ENCODE data around the gene ZBTB39. TPM values are rescaled to one million over a fixed set of nuclear protein-coding genes. Genes with fewer than 3 reads are reported as not detected.
"Not testable (repeated sequence)": the region's sequence is repeated elsewhere in the genome, so short reads cannot be mapped to it uniquely, and the experiment has no call there.

The ZBTB39 gene
- polyA plus RNA-seq, 4 donors = 11.2 to 13.4 (median 11.5) TPM

DNA sequence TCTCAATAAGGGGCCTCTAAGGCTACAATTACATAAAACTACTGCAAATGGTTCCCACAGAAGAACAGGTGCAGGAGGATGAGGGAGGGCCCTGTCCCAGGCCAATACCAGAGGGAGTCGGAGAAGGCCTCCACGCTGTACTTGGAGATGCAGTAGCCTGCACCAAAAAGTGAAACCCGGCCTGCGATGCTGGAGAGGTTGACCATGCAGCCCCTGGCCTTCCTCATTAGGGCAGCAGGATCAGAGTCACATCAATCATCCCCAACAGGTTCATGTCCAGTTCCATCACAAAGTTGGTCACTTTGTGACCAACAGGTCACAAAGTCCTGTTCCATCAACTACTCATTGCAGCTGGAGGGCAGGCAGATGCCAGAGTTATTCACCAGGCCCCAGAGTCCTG, 23.0 kb downstream of the ZBTB39 start:
- no peak for DNase-seq (ENCODE audit: low read depth in 4 of 4, low spot score in 2 of 4)

DNA sequence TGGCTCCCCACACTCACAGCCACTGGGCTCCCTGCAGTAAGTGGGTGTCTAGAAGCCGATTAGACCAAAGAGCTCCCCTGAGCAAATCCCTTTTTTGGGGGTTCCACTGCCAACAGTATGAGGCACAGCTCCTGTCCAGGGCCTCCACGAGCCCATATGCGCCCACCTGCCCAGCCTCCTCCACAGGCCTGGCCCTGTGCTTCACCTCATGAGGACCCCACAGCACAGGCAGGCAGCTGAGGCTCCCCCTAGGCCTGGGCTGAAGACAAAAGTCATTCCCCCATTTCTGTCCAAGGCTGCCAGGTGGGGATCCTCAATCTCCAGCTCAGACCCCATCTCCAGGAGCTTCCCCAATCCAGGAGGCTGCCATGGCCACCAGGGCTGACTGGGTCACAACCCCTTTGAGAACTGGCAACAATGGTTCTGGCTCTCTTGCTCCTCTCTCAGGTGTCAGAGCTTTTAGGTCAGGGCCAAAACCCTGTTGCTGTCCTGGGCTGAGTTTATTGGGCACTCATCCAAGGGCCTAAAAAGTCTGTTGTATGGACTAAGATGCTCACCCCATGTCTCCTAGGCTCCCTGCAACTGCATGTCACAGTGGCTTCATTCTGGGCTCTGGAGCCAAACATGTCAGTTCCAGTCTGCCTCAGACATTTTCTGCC, 23.6 kb downstream of the ZBTB39 start:
- DNase-seq (ENCODE audit: low read depth in 4 of 4, low spot score in 2 of 4) = not testable (repeated sequence)

DNA sequence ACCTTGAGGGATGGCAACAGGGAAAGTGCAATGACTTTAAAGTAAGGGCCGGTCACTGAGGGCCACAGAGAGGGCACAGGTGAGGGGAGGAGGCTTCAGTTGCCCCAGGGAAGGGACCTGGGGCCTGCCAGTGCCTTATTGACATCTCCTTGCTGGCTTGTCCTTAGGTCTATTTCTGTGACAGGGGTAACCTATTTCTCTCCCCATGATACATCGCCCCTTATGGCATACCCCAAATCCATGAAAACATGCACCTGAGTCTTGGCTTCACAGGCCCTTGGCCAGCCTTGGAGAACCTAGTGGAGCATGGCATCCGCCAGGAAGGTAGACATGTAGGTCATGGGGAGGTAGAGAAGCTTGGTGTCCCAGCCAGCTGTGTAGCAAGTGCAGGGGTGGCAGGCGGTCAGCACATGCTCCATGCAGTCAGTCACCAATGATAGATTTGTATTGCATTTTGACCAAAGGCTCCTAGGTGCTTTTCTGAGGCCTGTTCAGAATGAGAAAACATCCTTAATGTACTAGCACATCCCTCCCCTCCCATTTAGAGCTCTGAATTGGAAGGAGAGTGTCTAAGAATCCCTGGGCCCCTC, 25.3 kb downstream of the ZBTB39 start:
- no peak for DNase-seq (ENCODE audit: low read depth in 4 of 4, low spot score in 2 of 4)

DNA sequence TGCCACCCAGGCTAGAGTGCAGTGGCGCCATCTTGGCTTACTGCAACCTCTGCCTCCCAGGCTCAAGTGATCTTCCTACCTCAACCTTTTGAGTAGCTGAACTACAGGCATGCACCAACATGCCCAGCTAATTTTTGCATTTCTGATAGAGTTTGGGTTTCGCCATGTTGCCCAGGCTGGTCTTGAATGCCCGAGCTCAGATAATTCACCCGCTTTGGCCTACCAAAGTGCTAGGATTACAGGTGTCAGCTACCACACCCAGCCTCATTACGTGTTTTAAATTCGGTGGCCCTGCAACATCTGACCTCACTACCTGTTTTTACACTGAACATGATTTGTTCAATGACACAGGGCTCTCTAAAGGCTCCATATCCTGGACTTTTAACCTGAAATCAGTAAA, 26.1 kb downstream of the ZBTB39 start:
- DNase-seq (ENCODE audit: low read depth in 4 of 4, low spot score in 2 of 4) = no peak

DNA sequence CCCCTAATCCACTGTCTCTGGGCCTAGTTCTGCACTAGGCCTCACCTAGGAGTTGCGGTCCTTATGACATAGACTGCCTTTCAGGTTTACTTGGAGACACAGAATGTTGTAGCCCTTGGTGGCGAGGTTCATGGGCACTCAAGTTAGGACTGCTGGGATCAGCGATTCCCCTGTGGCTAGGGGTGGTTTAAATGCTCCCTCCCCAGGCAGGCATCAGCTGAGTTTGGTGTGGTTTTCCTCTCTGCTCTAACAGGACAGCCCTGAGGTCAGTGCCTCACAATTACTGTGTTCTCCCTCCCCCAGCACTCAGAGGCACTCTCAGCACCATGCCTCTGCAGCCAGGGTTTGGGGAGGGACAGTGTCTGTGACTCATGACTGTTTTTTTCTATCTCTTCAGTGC, 26.7 kb downstream of the ZBTB39 start:
- DNase-seq (ENCODE audit: low read depth in 4 of 4, low spot score in 2 of 4) = no peak

DNA sequence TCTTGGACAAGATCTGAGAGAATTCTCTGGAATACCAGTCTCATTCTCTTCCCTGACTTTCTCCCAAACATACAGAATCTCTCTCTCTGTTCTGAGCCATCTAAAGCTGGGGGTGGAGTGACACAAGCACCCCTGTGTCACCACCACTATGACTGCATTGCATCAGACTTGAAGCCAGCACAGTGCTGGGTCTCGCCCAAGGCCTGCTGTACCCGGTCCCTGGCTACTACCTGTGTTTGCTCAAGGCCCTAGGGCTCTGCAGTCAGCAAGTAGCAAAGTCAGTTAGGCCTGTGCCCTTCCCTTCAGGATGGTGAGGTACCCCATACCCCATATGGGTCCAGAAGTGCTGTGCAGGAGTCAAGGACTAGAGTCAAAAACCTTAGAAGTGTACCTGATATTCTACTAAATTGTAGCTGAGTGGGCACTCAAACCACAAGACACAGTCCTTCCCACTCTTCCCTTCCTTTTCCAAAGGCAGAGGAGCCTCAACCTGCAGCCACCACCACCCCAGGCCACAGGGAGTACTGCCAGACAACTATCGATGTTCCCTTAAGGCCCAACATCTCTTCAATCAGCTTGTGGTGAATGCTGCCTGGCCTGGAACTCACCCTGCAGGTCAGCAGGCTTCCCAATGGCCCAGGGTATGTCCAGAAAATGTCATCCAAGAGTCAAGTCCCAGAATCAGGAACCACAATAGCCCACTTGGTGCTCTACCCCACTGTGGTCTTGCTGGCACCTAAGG, 27.8 kb downstream of the ZBTB39 start:
- DNase-seq (ENCODE audit: low read depth in 4 of 4, low spot score in 2 of 4) = no peak

DNA sequence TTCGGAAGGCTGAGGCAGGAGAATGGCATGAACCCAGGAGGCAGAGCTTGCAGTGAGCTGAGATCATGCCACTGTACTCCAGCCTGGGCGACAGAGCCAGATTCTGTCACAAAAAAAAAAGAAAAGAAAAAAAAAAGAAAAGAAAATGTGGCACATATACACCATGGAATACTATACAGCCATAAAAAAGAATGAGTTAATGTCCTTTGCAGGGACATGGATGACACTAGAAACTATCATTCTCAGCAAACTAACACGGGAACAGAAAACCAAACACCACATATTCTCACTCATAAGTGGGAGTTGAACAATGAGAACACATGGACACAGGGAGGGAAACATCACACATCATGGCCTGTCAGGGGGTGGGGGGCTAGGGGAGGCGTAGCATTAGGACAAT, 29.0 kb downstream of the ZBTB39 start:
- DNase-seq (ENCODE audit: low read depth in 4 of 4, low spot score in 2 of 4) = not testable (repeated sequence)

DNA sequence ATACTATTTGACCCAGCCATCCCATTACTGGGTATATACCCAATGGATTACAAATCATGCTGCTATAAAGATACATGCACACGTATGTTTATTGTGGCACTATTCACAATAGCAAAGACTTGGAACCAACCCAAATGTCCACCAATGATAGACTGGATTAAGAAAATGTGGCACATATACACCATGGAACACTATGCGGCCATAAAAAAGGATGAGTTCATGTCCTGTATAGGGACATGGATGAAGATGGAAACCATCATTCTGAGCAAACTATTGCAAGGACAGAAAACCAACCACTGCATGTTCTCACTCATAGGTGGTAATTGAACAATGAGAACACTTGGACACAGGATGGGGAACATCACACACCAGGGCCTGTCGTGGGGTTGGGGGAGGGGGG, 32.1 kb downstream of the ZBTB39 start:
- not testable (repeated sequence) for DNase-seq (ENCODE audit: low read depth in 4 of 4, low spot score in 2 of 4)

DNA sequence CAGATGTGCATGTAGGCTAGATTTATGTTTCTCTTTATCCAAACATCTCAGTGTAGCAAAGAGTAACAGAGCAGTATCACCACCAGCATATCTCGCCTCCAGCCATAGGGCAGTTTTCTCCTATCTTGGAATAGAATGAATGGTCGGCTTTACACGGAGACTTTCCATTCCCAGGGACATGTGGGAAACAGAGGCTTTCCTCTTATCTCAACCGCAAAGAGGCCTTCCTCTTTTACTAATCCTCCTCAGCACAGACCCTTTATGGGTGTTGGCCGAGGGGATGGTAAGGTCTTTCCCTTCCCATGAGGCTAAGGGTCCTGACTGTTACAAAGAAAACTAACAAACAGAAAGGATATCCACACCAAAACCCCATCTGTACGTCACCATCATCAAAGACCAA, 37.4 kb downstream of the ZBTB39 start:
- DNase-seq (ENCODE audit: low read depth in 4 of 4, low spot score in 2 of 4) = not testable (repeated sequence)

DNA sequence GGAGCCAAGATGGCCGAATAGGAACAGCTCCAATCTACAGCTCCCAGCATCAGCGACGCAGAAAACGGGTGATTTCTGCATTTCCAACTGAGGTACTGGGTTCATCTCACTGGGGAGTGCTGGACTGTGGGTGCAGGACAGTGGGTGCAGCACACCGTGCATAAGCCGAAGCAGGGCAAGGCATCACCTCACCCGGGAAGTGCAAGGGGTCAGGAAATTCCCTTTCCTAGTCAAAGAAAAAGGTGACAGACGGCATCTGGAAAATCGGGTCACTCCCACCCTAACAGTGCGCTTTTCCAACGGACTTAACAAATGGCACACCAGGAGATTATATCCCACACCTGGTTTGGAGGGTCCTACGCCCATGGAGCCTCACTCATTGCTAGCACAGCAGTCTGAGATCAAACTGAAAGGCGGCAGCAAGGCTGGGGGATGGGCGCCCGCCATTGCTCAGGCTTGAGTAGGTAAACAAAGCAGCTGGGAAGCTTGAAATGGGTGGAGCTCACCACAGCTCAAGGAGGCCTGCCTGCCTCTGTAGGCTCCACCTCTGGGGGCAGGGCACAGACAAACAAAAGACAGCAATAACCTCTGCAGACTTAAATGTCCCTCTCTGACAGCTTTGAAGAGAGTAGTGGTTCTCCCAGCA, 40.2 kb downstream of the ZBTB39 start:
- not testable (repeated sequence) for DNase-seq (ENCODE audit: low read depth in 4 of 4, low spot score in 2 of 4)

DNA sequence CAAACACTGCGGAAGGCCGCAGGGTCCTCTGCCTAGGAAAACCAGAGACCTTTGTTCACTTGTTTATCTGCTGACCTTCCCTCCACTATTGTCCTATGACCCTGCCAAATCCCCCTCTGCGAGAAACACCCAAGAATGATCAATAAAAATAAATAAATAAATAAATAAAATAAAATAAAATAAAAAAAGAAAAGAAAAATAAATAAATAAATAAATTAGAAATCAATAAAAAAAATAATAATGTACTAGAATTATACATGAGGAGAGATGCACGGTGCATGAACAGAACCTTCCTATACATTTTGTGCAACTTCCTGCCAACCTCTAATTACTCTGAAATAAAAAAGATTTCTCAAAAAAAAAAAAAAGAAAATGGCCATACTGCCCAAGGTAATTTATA, 41.2 kb downstream of the ZBTB39 start:
- DNase-seq (ENCODE audit: low read depth in 4 of 4, low spot score in 2 of 4) = not testable (repeated sequence)

DNA sequence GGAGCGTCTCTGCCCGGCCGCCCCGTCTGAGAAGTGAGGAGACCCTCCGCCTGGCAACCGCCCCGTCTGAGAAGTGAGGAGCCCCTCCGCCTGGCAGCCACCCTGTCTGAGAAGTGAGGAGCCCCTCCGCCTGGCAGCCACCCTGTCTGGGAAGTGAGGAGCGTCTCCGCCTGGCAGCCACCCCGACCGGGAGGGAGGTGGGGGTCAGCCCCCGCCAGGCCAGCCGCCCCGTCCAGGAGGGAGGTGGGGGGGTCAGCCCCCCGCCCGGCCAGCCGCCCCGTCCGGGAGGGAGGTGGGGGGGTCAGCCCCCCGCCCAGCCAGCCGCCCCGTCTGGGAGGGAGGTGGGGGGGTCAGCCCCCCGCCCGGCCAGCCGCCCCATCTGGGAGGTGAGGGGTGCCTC, 42.8 kb downstream of the ZBTB39 start:
- DNase-seq (ENCODE audit: low read depth in 4 of 4, low spot score in 2 of 4) = not testable (repeated sequence)

DNA sequence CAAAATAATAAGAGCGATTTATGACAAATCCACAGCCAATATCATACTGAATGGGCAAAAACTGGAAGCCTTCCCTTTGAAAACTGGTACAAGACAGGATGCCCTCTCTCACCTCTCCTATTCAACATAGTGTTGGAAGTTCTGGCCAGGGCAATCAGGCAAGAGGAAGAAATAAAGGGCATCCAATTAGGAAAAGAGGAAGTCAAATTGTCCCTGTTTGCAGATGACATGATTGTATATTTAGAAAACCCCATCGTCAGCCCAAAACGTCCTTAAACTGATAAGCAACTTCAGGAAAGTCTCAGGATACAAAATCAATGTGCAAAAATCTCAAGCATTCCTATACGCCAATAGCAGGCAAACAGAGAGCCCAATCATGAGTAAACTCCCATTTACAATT, 44.1 kb downstream of the ZBTB39 start:
- not testable (repeated sequence) for DNase-seq (ENCODE audit: low read depth in 4 of 4, low spot score in 2 of 4)

DNA sequence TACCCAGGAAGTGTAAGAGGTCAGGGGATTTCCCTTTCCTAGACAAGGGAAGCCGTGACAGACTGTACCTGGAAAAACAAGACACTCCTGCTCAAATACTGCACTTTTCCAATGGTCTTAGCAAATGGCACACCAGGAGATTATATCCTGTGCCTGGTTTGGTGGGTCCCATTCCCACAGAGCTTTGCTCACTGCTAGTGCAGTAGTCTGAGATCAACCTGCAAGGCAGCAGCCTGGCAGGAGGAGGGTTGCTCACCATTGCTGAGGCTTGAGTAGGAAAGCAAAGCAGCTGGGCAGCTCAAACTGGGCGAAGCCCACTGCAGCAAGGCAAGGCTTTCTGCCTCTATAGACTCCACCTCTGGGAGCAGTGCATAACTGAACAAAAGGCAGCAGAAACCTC, 47.9 kb downstream of the ZBTB39 start:
- DNase-seq (ENCODE audit: low read depth in 4 of 4, low spot score in 2 of 4) = no peak

DNA sequence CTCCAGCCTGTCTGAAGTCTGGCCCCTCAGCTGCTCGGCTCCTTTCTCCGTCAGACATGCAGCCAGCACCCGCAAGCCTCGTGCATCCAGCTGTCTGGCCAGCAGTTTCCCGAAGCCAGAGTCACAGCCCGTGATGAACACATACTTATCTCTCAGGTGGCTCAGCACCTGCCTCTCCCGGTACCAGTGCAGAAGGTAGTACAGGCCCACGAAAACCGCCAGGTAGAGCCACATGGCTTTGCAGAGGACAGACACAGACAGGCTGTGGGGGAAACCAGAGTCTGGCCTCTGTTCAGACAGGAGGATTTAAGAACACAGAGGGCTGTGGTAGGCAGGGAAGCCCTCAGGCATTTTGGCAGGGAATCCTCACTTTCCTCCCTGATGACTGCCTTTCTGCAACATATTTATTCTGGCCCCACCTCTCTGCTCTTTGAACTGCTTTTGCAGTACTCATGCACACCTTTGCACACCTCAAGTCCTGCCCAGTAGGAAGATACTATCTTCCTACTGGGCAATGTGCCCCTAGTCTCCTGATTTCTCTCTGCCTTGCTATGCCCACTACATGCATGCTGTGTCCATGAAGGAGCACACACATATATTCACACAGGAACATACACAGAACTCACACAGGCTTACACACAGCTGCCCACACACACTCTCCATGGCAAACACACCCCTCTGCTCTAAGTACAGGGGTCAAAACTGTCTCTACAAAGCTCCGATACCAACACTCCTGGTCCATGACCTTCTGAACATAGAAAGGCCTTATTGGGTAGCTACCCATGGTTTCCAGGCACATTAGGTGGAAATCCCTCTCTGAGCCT, 48.9 kb downstream of the ZBTB39 start, which contains the start of gene RDH16:
Gene RDH16, minus strand, starts transcription at position 380 of the 824 bp plus-strand sequence. Its CDS starts 146 bp downstream, at position 234.
- DNase-seq (ENCODE audit: low read depth in 4 of 4, low spot score in 2 of 4) = no peak

DNA sequence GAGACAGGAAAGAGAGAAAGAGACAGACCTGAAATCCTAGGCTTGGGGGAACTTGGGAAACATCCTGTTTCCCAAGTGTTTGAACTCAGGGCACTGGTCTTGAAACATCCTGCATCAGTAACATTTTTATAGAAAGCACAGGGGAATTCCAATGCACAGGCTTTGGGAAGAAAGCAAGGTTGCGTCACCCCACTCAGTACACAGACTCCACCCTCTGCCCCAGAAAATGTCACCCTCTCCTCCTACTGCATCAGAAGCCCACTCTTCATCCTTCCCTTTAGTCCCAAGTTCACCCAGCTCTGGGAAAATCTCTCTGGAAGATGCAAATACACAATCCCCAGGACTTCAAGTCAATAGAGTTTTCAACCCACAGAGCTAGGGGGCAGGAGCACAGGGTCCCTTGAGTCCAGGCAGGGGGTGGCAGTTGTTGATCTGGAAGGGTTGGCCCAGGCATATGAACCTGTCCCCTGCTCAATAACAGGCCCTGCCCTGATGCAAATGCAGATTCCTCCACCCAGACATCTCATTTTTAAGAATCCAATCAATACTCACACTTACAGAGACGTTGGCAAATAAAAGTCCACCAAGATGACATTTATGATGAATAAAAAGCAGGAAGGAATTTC, 50.6 kb downstream of the ZBTB39 start:
- DNase-seq (ENCODE audit: low read depth in 4 of 4, low spot score in 2 of 4) = no peak

DNA sequence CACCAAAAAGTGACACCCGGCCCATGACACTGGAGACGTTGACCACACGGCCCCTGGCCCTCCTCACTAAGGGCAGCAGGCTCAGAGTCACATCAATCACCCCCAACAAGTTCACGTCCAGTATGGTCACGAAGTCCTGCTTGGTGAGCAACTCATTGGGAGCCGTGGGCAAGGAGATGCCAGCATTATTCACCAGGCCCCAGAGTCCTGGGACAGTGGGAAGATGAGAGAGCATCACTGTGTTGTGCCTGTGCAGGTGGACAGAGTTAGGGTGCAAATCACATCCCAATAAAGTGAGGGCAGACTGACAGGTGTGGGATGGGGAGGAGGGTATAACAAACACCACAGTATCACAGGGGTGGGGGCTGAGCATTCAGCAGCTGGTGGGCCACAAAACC, 51.4 kb downstream of the ZBTB39 start:
- no peak for DNase-seq (ENCODE audit: low read depth in 4 of 4, low spot score in 2 of 4)

DNA sequence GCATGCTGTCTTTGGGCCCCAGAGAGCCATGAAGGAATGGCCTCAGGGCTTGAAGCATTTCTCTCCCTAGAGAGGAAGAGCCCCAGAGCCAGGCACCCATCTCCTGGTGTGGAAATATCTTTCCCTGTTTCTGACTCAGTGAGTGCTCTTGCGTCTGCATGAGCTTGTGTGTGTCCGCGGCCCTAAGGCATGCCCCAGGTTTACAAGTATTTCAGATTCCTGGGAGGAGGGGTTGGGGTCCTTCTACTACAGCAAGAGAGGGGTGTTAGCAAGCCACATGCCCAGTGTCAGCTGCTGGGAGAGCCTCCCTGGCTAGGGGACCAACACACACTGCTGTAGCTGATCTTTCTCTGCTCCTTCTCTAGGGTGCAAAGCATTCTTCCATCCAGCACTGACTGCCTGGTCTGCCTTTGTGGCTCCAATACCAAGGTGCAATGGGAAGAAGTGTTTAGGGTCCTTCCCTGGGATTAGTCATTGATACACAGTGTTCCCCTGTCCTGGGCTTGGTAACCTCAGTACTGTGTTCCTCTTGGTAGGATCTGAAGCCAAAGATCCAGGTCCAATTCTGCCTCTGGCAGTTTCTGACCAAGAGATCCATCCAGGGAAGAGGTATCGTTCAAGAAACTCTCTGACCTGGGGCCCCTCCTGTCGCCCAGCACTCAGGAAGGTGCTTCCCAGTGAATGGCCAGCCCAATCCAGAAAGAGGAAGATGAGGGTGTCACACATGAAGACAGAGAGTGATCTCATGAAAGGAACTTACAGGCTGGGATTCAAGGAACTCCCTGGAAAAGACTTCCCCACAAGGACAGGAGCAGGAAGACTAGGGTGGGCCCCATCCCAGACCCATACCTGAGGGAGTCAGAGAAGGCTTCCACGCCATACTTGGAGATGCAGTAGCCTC, 52.0 kb downstream of the ZBTB39 start:
- DNase-seq (ENCODE audit: low read depth in 4 of 4, low spot score in 2 of 4) = no peak

DNA sequence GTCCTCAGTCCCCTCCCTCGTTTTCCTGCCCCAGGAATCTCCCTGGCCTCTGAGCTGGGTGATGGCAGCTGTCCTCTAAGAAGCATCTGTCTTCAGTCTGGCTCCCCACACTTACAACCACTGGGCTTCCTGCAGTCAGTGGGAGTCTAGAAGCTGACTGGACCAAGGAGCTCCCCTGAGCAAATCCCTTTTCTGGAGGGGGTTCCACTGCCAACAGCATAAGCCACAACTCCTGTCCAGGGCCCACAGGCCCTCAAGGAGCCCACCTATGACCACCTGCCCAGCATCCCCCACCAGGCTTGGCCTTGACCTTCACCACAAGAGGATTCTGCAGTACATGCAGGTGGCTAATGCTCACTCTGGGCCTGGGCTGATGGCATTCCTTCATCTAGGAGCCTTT, 53.0 kb downstream of the ZBTB39 start:
- DNase-seq (ENCODE audit: low read depth in 4 of 4, low spot score in 2 of 4) = no peak

Measured in left renal cortex interstitium (tissue), 4 donors.